Measurements from ENCODE around the gene GRIK2. TPM values are rescaled to one million over a fixed set of nuclear protein-coding genes. Genes with fewer than 3 reads are reported as not detected.

Gene GRIK2
- total RNA-seq, 4 donors from 2014 or later: 4.7 to 16.2 (median 7.5) TPM

- peaks cover 0 to 7% (median 0%) of the 10 kb centered on the region in 3 donors for H3K36me3 ChIP-seq
- peaks cover 0 to 33% of the 10 kb centered on the region in 2 donors for H3K27me3 ChIP-seq
- WGBS, 2 donors: 69 to 79% methylated on average over 4 of the region's 4 CpGs
- H3K4me1 ChIP-seq: peaks cover 0 to 16% (median 0%) of the 10 kb centered on the region in 4 donors
- TF ChIP-seq POLR2A (IDR thresholded peaks at IDR 0.05) (no peak), EP300 (IDR thresholded peaks at IDR 0.05) (no peak), CTCF (IDR thresholded peaks at IDR 0.05) (no peak)
- H3K4me3 ChIP-seq: no peak overlapping the region
- no peak overlapping the region for H3K27ac ChIP-seq
- DNase-seq (ENCODE audit: low spot score in 2 of 2): no peak
- H3K9me3 ChIP-seq: no peaks in the 10 kb centered on the region
Measured at GRCh38 chr6:101404775-101405174, 11.3 kb downstream of the GRIK2 start.

- Histone ChIP-seq H3K9me3 (no peaks in the 10 kb centered on the region), H3K27ac (no peak overlapping the region), H3K36me3 (no peaks in the 10 kb centered on the region), H3K27me3 (no peaks in the 10 kb centered on the region), H3K4me3 (no peak overlapping the region), H3K4me1 (no peaks in the 10 kb centered on the region)
- TF ChIP-seq EP300 (IDR thresholded peaks at IDR 0.05): no peak
- no peak for TF ChIP-seq POLR2A (IDR thresholded peaks at IDR 0.05)
- no peak for TF ChIP-seq CTCF (IDR thresholded peaks at IDR 0.05)
- DNase-seq (ENCODE audit: low spot score in 2 of 2): no peak
Measured at GRCh38 chr6:101413773-101414172, 20.3 kb downstream of the GRIK2 start.

GRCh38 chr6:101417900-101418299 lies 24.4 kb downstream of the GRIK2 start:
- no peaks in the 10 kb centered on the region for H3K36me3 ChIP-seq
- TF ChIP-seq POLR2A (IDR thresholded peaks at IDR 0.05) (no peak), CTCF (IDR thresholded peaks at IDR 0.05) (no peak), EP300 (IDR thresholded peaks at IDR 0.05) (no peak)
- H3K27me3 ChIP-seq: no peaks in the 10 kb centered on the region
- no peaks in the 10 kb centered on the region for H3K4me1 ChIP-seq
- no peak for DNase-seq (ENCODE audit: low spot score in 2 of 2)
- no peak overlapping the region for H3K27ac ChIP-seq
- no peak overlapping the region for H3K4me3 ChIP-seq
- WGBS, 2 donors: 63 to 65% methylated on average over 1 of the region's 1 CpG
- H3K9me3 ChIP-seq: peaks cover 0 to 7% (median 0%) of the 10 kb centered on the region in 4 donors

- Histone ChIP-seq H3K27me3 (no peaks in the 10 kb centered on the region), H3K9me3 (peaks cover 0 to 7% (median 0%) of the 10 kb centered on the region in 4 donors), H3K4me1 (no peaks in the 10 kb centered on the region), H3K36me3 (no peaks in the 10 kb centered on the region), H3K4me3 (no peak overlapping the region), H3K27ac (no peak overlapping the region)
- WGBS, 2 donors: 46 to 64% methylated on average over 1 of the region's 1 CpG
- TF ChIP-seq POLR2A (IDR thresholded peaks at IDR 0.05) (no peak), CTCF (IDR thresholded peaks at IDR 0.05) (no peak), EP300 (IDR thresholded peaks at IDR 0.05) (no peak)
- DNase-seq (ENCODE audit: low spot score in 2 of 2): no peak
Measured at GRCh38 chr6:101422251-101422650, 28.7 kb downstream of the GRIK2 start.

GRCh38 chr6:101422811-101423210 lies 29.3 kb downstream of the GRIK2 start:
- WGBS, 2 donors: 30 to 40% methylated on average over 1 of the region's 1 CpG
- no peak for DNase-seq (ENCODE audit: low spot score in 2 of 2)
- no peak overlapping the region for H3K4me3 ChIP-seq
- no peaks in the 10 kb centered on the region for H3K4me1 ChIP-seq
- no peaks in the 10 kb centered on the region for H3K27me3 ChIP-seq
- H3K36me3 ChIP-seq: no peaks in the 10 kb centered on the region
- TF ChIP-seq CTCF (IDR thresholded peaks at IDR 0.05) (no peak), EP300 (IDR thresholded peaks at IDR 0.05) (no peak), POLR2A (IDR thresholded peaks at IDR 0.05) (no peak)
- no peak overlapping the region for H3K27ac ChIP-seq
- H3K9me3 ChIP-seq: peaks cover 0 to 7% (median 0%) of the 10 kb centered on the region in 4 donors

All from tibial nerve (tissue), 4 donors.